ENCODE results near the gene CETN1.

The CETN1 gene

GRCh38 chr18:616380-616995, 36.3 kb downstream of the CETN1 start:
- DNase-seq (ENCODE audit: extremely low spot score), result peak; percentile 35
- CTCF ChIA-PET, result interaction anchor here (0.7 to 4.0 kb wide), 8 partner anchors 8 to 217 kb away, joined by 3 to 45 read pairs (median 5); no protein-coding TSS in a partner anchor
- POLR2A ChIA-PET, result no interaction called here
- TF ChIP-seq CTCF (IDR thresholded peaks at IDR 0.05; ENCODE audit: control extremely low read depth, extremely low read depth, low read depth, missing control alignments), result peak; percentile 38

GRCh38 chr18:617970-618504, 37.9 kb downstream of the CETN1 start:
- POLR2A ChIA-PET, result interaction anchor here (0.6 kb wide), 1 partner anchor 84 kb away, joined by 4 read pairs; no protein-coding TSS in a partner anchor
- DNase-seq (ENCODE audit: extremely low spot score), result no peak
- CTCF ChIA-PET, result interaction anchor here (0.8 to 16.5 kb wide), 6 partner anchors 10 to 331 kb away, joined by 3 to 229 read pairs (median 3); no protein-coding TSS in a partner anchor
- TF ChIP-seq CTCF (IDR thresholded peaks at IDR 0.05; ENCODE audit: control extremely low read depth, extremely low read depth, low read depth, missing control alignments), result no peak

GRCh38 chr18:618618-619017, 38.4 kb downstream of the CETN1 start:
- no peak for DNase-seq (ENCODE audit: extremely low spot score)
- POLR2A ChIA-PET, result no interaction called here
- CTCF ChIA-PET, result interaction anchor here (0.7 to 16.5 kb wide), 6 partner anchors 9 to 220 kb away, joined by 3 to 229 read pairs (median 3); no protein-coding TSS in a partner anchor
- TF ChIP-seq CTCF (IDR thresholded peaks at IDR 0.05; ENCODE audit: control extremely low read depth, extremely low read depth, low read depth, missing control alignments), result no peak

GRCh38 chr18:621291-622043, 41.3 kb downstream of the CETN1 start:
- CTCF ChIA-PET, result interaction anchor here (1.5 to 16.5 kb wide), 5 partner anchors 10 to 219 kb away, joined by 3 to 229 read pairs (median 5); no protein-coding TSS in a partner anchor
- POLR2A ChIA-PET, result no interaction called here
- DNase-seq (ENCODE audit: extremely low spot score), result no peak
- TF ChIP-seq CTCF (IDR thresholded peaks at IDR 0.05; ENCODE audit: control extremely low read depth, extremely low read depth, low read depth, missing control alignments), result no peak

GRCh38 chr18:622289-622688, 42.1 kb downstream of the CETN1 start:
- CTCF ChIA-PET, result interaction anchor here (1.7 to 16.5 kb wide), 3 partner anchors 18 to 219 kb away, joined by 3 to 229 read pairs (median 96); no protein-coding TSS in a partner anchor

More at GRCh38 chr18:622289-622688, 42.1 kb downstream of the CETN1 start:
- no peak for DNase-seq (ENCODE audit: extremely low spot score)
- no peak for TF ChIP-seq CTCF (IDR thresholded peaks at IDR 0.05; ENCODE audit: control extremely low read depth, extremely low read depth, low read depth, missing control alignments)
- POLR2A ChIA-PET, result no interaction called here
